Osteoblast (primary cell): ENCODE measurements around the gene ING2. TPM values are rescaled to one million over a fixed set of nuclear protein-coding genes. Genes with fewer than 3 reads are reported as not detected.
"Not testable (repeated sequence)": the region's sequence is repeated elsewhere in the genome, so short reads cannot be mapped to it uniquely, and the experiment has no call there.

Experiments
- DNase-seq: peaks from one replicate; pipeline ENCODE4 v3.0.0; 2011; ENCODE audit warnings: low spot score, mixed read lengths; ENCODE audit not compliant: insufficient read length; ENCODE audit errors: missing footprints
- H2AFZ ChIP-seq: 2 replicates; pipeline ENCODE4 v1.6.0; 2011; ENCODE audit warnings: mild to moderate bottlenecking, low read length
- H3K27ac ChIP-seq: 2 replicates; pipeline ENCODE4 v1.5.1; 2011; ENCODE audit warnings: mild to moderate bottlenecking, low read depth, low read length, moderate library complexity
- H3K27me3 ChIP-seq: 2 replicates; pipeline ENCODE4 v1.6.0; 2012; ENCODE audit warnings: mild to moderate bottlenecking, control low read depth, inconsistent platforms, low read length, moderate library complexity; ENCODE audit not compliant: insufficient read depth
- H3K36me3 ChIP-seq: 2 replicates; pipeline ENCODE4 v1.5.1; 2011; ENCODE audit warnings: mild to moderate bottlenecking, low read length, control low read depth, moderate library complexity; ENCODE audit not compliant: insufficient read depth
- H3K4me1 ChIP-seq: 2 replicates; pipeline ENCODE4 v1.5.1; 2011; ENCODE audit warnings: mild to moderate bottlenecking, low read length, control low read depth, moderate library complexity; ENCODE audit not compliant: insufficient read depth
- H3K4me2 ChIP-seq: 2 replicates; pipeline ENCODE4 v1.6.0; 2011; ENCODE audit warnings: mild to moderate bottlenecking, low read length; ENCODE audit not compliant: insufficient read depth
- H3K4me3 ChIP-seq: fragments of 200-600 bp; sonication (generic); 3 replicates; pipeline ENCODE4 v1.5.1; 2012; ENCODE audit warnings: mild to moderate bottlenecking, low read length, inconsistent platforms; ENCODE audit not compliant: insufficient read depth
- H3K79me2 ChIP-seq: 2 replicates; pipeline ENCODE4 v1.6.0; 2012; ENCODE audit warnings: mild to moderate bottlenecking, low read length, control low read depth, inconsistent platforms; ENCODE audit not compliant: insufficient read depth
- H3K9me3 ChIP-seq: 2 replicates; pipeline ENCODE4 v1.5.1; 2011; ENCODE audit warnings: low read depth, low read length, control low read depth
- H4K20me1 ChIP-seq: 2 replicates; pipeline ENCODE4 v1.6.0; 2012; ENCODE audit warnings: mild to moderate bottlenecking, low read length, control low read depth; ENCODE audit not compliant: insufficient read depth
- total RNA-seq: library from RNA; depleted of rRNA; stranded (reverse); fragments of >200 nt; gene quantifications from 2 replicates; pipeline ENCODE4 v1.2.3, GENCODE V29; 2012
- TF ChIP-seq, protein P1 (sequence below): IDR thresholded peaks from 2 replicates; pipeline ENCODE4 v1.5.1; 2011; ENCODE audit warnings: mild to moderate bottlenecking, low read depth, low read length, moderate library complexity; ENCODE audit errors: extremely low read depth

ING2 gene
- total RNA-seq, 1 donor = 6.2 TPM

DNA sequence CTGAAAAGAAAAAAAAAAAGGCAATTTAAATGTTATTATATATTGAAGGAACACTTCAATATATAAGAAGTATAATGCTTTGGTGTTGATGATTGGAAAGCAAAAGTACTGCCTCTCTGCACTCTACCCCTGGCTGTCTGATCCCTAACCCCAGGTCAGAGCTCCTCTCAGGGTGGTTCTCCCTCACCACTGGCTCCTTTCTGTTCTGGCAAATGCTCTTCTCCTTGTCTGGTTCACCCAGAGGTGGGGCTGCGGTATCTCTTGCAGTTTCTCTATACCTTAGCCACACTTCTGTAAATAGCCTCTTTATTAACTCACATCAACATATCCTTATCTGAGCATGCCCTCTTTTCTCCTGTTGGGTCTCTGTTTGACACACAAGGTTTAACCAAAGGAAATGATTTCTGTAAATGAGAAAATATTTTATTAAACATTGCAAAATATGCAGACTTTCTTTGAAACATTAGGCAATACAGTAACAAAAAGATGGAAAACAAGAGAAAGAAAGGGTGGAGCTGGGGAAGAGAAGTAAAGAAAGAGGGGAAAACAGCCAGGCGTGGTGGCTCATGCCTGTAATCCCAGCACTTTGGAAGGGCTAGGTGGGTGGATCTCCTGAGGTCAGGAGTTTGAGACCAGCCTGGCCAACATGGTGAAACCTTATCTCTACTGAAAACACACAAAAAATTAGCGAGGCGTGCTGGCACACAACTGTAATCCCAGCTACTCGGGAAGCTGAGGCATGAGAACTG, 45.7 kb downstream of the ING2 start:
- H3K27ac ChIP-seq = no peak overlapping the region
- no peaks in the 10 kb centered on the region for H3K79me2 ChIP-seq
- H3K9me3 ChIP-seq = no peaks in the 10 kb centered on the region
- no peaks in the 10 kb centered on the region for H4K20me1 ChIP-seq
- no peaks in the 10 kb centered on the region for H3K4me1 ChIP-seq
- no peaks in the 10 kb centered on the region for H3K36me3 ChIP-seq
- no peak overlapping the region for H3K4me2 ChIP-seq
- H3K27me3 ChIP-seq = no peaks in the 10 kb centered on the region
- no peak for DNase-seq
- no peak overlapping the region for H2AFZ ChIP-seq
- TF ChIP-seq, protein P1, sequence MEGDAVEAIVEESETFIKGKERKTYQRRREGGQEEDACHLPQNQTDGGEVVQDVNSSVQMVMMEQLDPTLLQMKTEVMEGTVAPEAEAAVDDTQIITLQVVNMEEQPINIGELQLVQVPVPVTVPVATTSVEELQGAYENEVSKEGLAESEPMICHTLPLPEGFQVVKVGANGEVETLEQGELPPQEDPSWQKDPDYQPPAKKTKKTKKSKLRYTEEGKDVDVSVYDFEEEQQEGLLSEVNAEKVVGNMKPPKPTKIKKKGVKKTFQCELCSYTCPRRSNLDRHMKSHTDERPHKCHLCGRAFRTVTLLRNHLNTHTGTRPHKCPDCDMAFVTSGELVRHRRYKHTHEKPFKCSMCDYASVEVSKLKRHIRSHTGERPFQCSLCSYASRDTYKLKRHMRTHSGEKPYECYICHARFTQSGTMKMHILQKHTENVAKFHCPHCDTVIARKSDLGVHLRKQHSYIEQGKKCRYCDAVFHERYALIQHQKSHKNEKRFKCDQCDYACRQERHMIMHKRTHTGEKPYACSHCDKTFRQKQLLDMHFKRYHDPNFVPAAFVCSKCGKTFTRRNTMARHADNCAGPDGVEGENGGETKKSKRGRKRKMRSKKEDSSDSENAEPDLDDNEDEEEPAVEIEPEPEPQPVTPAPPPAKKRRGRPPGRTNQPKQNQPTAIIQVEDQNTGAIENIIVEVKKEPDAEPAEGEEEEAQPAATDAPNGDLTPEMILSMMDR = no peak
- no peak overlapping the region for H3K4me3 ChIP-seq

DNA sequence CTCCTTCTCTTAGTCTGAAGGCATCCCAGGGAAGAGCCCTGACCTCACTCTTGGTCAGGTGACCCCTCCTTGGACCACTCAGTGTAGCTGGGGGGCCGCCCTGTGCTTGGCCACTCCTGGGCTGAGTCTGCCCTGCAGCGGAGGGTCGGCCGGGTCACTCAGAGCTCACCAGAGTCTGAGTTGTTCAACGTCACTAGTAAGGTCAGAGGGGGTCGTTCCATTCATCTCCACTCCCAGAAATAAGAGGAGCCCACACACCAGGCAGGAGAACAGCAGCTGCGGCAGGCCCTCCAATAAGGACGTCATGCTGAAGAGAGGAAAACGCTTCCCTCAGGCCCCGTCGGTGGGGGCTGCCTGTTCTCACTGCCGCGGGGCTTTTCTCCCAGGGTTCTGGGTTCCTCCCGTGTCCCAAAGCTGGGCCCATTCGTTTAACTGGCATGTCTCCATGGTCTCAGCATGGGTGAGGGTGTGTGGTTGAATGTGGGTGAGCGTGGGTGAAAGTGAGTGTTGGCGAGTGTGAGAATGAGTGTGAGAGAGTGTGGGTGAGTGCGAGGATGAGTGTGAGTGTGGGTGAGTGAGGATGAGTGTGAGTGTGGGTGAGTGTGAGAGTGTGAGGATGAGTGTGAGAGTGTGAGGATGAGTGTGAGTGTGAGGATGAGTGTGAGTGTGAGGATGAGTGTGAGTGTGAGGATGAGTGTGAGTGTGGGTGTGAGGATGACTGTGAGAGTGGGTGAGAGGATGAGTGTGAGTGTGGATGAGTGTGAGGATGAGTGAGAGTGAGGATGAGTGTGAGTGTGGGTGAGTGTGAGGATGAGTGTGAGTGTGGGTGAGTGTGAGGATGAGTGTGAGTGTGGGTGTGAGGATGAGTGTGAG, 47.7 kb downstream of the ING2 start:
- DNase-seq = no peak
- no peaks in the 10 kb centered on the region for H3K36me3 ChIP-seq
- no peak overlapping the region for H3K27ac ChIP-seq
- no peaks in the 10 kb centered on the region for H3K9me3 ChIP-seq
- H3K4me2 ChIP-seq = no peak overlapping the region
- no peak overlapping the region for H2AFZ ChIP-seq
- TF ChIP-seq, protein P1 = no peak
- H3K79me2 ChIP-seq = no peaks in the 10 kb centered on the region
- H3K4me3 ChIP-seq = no peak overlapping the region
- H3K4me1 ChIP-seq = no peaks in the 10 kb centered on the region
- no peaks in the 10 kb centered on the region for H4K20me1 ChIP-seq
- H3K27me3 ChIP-seq = no peaks in the 10 kb centered on the region

DNA sequence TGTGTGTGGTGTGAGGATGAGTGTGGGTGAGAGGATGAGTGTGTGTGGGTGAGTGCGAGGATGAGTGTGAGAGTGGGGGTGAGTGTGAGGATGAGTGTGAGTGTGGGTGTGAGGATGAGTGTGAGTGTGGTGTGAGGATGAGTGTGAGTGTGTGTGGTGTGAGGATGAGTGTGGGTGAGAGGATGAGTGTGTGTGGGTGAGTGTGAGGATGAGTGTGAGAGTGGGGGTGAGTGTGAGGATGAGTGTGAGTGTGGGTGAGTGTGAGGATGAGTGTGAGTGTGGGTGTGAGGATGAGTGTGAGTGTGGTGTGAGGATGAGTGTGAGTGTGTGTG, 48.3 kb downstream of the ING2 start:
- DNase-seq, H3K9me3 ChIP-seq, H3K27me3 ChIP-seq, H4K20me1 ChIP-seq, H2AFZ ChIP-seq, H3K4me2 ChIP-seq, H3K27ac ChIP-seq, H3K4me3 ChIP-seq, H3K4me1 ChIP-seq, H3K36me3 ChIP-seq, H3K79me2 ChIP-seq: not testable (repeated sequence)

DNA sequence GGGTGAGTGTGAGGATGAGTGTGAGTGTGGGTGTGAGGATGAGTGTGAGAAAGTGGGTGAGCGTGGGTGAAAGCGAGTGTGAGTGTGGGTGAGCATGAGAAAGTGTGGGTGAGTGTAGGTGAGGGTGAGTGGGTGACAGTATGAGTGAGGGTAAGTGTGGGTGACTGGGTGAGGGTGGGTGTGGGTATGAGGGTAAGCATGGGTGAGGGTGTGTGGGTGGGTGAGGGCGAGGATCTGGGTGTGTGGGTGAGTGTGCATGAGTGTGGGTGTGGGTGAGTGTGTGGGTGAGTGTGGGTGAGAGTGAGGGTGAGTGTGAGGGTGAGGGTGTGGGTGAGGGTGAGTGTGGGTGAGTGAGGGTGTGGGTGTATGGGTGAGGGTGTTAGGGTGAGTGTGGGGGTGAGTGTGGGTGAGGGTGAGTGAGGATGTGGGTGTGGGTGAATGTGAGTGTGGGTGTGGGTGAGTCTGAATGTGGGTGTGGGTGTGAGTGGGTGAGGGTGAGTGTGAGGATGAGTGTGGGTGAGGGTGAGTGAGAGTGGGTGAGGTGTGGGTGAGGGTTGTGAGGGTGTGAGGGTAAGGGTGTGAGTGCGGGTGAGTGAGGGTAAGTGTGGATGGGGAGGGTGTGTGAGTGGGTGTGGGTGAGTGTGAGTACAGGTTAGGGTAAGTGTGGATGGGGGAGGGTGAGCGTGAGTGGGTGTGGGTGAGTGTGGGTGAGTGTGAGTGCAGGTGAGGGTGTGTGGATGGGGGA, 48.9 kb downstream of the ING2 start:
- no peak for DNase-seq
- Histone ChIP-seq H3K79me2 (no peaks in the 10 kb centered on the region), H3K9me3 (no peaks in the 10 kb centered on the region), H3K27me3 (no peaks in the 10 kb centered on the region), H2AFZ (no peak overlapping the region), H3K4me1 (no peaks in the 10 kb centered on the region), H3K27ac (no peak overlapping the region), H3K36me3 (no peaks in the 10 kb centered on the region), H3K4me2 (no peak overlapping the region), H3K4me3 (no peak overlapping the region), H4K20me1 (no peaks in the 10 kb centered on the region)
- TF ChIP-seq, protein P1 = no peak
